ENCODE data around the gene CHRNB4. TPM values are rescaled to one million over a fixed set of nuclear protein-coding genes. Genes with fewer than 3 reads are reported as not detected.

The CHRNB4 gene
- total and polyA plus RNA-seq, 2 of the 8 experiments (the other 6 are each of a cell fraction or from before 2014, with no cell fraction given) = 2.4 to 4.5 TPM

DNA sequence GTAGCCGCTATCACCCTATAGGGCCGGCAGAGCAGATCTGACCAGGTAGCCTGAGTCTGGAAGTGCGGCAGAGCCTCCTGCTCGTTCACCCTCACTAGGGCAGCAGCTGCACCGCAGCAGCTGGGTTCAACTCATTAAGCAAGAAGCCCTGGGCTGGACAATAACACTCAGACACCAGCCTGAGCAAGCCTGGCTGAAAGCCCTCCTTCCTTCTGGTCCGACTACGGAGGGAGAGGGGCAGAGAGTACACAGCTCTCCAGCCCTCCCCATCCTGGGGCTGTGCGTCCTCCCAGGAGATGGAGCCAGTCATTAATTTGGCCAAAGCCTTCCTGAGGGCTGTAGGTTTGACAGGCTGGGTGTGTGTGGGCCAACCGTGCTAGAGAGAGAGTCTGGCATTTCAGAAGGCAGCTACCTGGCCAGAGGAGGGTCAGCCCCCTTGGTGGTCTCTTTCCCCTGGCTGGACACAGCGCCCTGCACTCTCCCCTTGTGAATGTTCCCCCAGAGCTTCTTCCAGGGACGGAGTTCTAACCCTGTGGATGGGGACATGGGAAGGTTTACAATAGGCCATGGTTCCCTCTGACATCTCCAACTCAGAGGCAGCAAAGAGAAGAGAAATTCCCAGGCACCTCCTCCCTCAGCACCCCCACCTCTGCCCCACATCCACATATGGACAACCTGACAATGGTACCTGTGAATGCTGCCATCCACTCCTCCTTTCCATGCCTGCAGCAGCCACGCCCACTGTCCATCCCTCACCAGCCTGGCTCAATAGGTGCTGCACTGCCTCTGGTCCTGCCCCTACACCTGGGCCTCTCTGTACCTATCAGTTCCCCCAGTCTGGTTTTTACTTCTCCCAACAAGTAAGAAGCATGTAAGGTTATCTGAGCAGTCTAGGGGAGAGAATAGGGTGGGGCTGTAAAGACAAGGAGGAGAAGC is 6.5 kb downstream of the CHRNB4 start (continued):
- no peak for TF ChIP-seq EP300 (IDR thresholded peaks at IDR 0.05; ENCODE audit: borderline replicate concordance in 1 of 2, low read depth in 2 of 2, low read length in 2 of 2)
